SK-N-SH (cell line): ENCODE data around the gene GRK3. TPM values are rescaled to one million over a fixed set of nuclear protein-coding genes. Genes with fewer than 3 reads are reported as not detected.
"Not testable (repeated sequence)": the region's sequence is repeated elsewhere in the genome, so short reads cannot be mapped to it uniquely, and the experiment has no call there.

ENCODE experiments used
- CTCF ChIA-PET: fragments of 300-600, 350-600 bp; formaldehyde crosslinking; extraction: SDS; loops from one replicate; lab custom pipeline; 2021; lab: Yijun Ruan, JAX
- POLR2A ChIA-PET: fragments of 350-600 bp; sonication (Branson Sonifier 250); formaldehyde crosslinking; extraction: SDS; loops from one replicate; lab custom pipeline; 2020; ENCODE audit warnings: antibody characterized with exemption, inconsistent platforms; lab: Yijun Ruan, JAX
- DNase-seq: peaks from one replicate; pipeline ENCODE4 v3.0.0; 2012
- H2AFZ ChIP-seq: fragments of 200-600 bp; sonication (generic); 2 replicates; pipeline ENCODE4 v1.8.1; 2016; ENCODE audit warnings: antibody characterized with exemption, mild to moderate bottlenecking, low read depth
- H3F3A ChIP-seq: fragments of 200-600 bp; sonication (generic); replicated peaks from 2 replicates; pipeline ENCODE3; 2016; ENCODE audit warnings: antibody characterized with exemption, mild to moderate bottlenecking; ENCODE audit not compliant: insufficient read depth
- H3K27ac ChIP-seq, 2 experiments: fragments of 200-500 bp in 1 of 2; fragments of 200-600 bp in 1 of 2; sonication (Bioruptor generic) in 1 of 2; sonication (generic), shearing (Covaris generic) in 1 of 2; 2 replicates each; pipeline versions ENCODE4 v1.5.1 to v1.6.1; 2014 to 2016; ENCODE audit warnings: low read depth in 2 of 2, inconsistent platforms in 1 of 2, low read length in 1 of 2, mild to moderate bottlenecking in 1 of 2, mixed read lengths in 1 of 2
- H3K27me3 ChIP-seq: fragments of 200-600 bp; sonication (generic), shearing (Covaris generic); 2 replicates; pipeline ENCODE4 v1.6.1; 2016; ENCODE audit warnings: mixed run types; ENCODE audit not compliant: insufficient read depth
- H3K36me3 ChIP-seq, 2 experiments: fragments of 200-500 bp in 1 of 2; fragments of 200-600 bp in 1 of 2; sonication (Bioruptor generic) in 1 of 2; sonication (generic) in 1 of 2; replicated peaks in 1 of 2; 2 replicates each; pipeline versions ENCODE3 to v1.5.1; 2014 to 2016; ENCODE audit warnings: low read length in 1 of 2, mild to moderate bottlenecking in 1 of 2; ENCODE audit not compliant: insufficient read depth in 2 of 2, control insufficient read depth in 1 of 2
- H3K4me1 ChIP-seq, 2 experiments: fragments of 200-500 bp in 1 of 2; fragments of 200-600 bp in 1 of 2; sonication (Bioruptor generic) in 1 of 2; sonication (generic), shearing (Covaris generic) in 1 of 2; 2 replicates each; pipeline versions ENCODE4 v1.5.1 to v1.6.1; 2014 to 2016; ENCODE audit warnings: low read depth in 1 of 2, low read length in 1 of 2, mixed run types in 1 of 2; ENCODE audit not compliant: insufficient read depth in 2 of 2, control insufficient read depth in 1 of 2
- H3K4me2 ChIP-seq: fragments of 200-600 bp; sonication (generic), shearing (Covaris generic); 2 replicates; pipeline ENCODE4 v1.6.1; 2017; ENCODE audit warnings: mixed run types
- H3K4me3 ChIP-seq, 2 experiments: fragments of 200-500 bp in 1 of 2; fragments of 200-600 bp in 1 of 2; sonication (Bioruptor generic) in 1 of 2; sonication (generic), shearing (Covaris generic) in 1 of 2; 2 replicates each; pipeline versions ENCODE4 v1.5.1 to v1.8.1; 2014 to 2016; ENCODE audit warnings: low read depth in 2 of 2, inconsistent platforms in 1 of 2, low read length in 1 of 2, mild to moderate bottlenecking in 1 of 2, mixed read lengths in 1 of 2, moderate library complexity in 1 of 2
- H3K79me2 ChIP-seq: fragments of 200-600 bp; sonication (generic); 2 replicates; pipeline ENCODE4 v1.8.1; 2017; ENCODE audit warnings: mild to moderate bottlenecking; ENCODE audit not compliant: insufficient read depth
- H3K9ac ChIP-seq: fragments of 200-600 bp; sonication (generic); 2 replicates; pipeline ENCODE4 v1.6.1; 2017; ENCODE audit warnings: mixed run types
- H3K9me2 ChIP-seq: fragments of 200-600 bp; sonication (generic); 2 replicates; pipeline ENCODE4 v1.6.1; 2017; ENCODE audit warnings: mixed run types
- H3K9me3 ChIP-seq: fragments of 200-600 bp; sonication (generic); 2 replicates; pipeline ENCODE4 v1.6.1; 2017; ENCODE audit warnings: mixed run types, mild to moderate bottlenecking, moderate library complexity
- H4K20me1 ChIP-seq: fragments of 200-600 bp; sonication (generic); 2 replicates; pipeline ENCODE4 v1.6.1; 2017; ENCODE audit warnings: mild to moderate bottlenecking, mixed run types; ENCODE audit not compliant: insufficient read depth
- EP300 ChIP-seq, 2 experiments: IDR thresholded peaks; 2 replicates each; pipeline versions ENCODE4 v1.4.0 to v1.6.1; 2012; ENCODE audit warnings: borderline replicate concordance in 1 of 2, low read depth in 1 of 2, low read length in 1 of 2
- EZH2phosphoT487 ChIP-seq: fragments of 200-600 bp; sonication (generic); IDR thresholded peaks from 2 replicates; pipeline ENCODE4 v1.6.1; 2017; ENCODE audit warnings: low read depth, mixed run types, mild to moderate bottlenecking, antibody characterized with exemption, moderate library complexity, borderline replicate concordance
- FOSL2 ChIP-seq: IDR thresholded peaks from 2 replicates; pipeline ENCODE4 v1.4.0; 2012; ENCODE audit warnings: low read depth, mild to moderate bottlenecking, moderate library complexity, borderline replicate concordance
- FOXM1 ChIP-seq: IDR thresholded peaks from 2 replicates; pipeline ENCODE4 v1.4.0; 2012; ENCODE audit warnings: low read depth, mild to moderate bottlenecking
- JUND ChIP-seq: IDR thresholded peaks from 2 replicates; pipeline ENCODE4 v1.4.0; 2012
- POLR2AphosphoS5 ChIP-seq: IDR thresholded peaks from 2 replicates; pipeline ENCODE4 v1.6.1; 2012; ENCODE audit warnings: low read depth, low read length
- RCOR1 ChIP-seq: fragments of 150-350 bp; IDR thresholded peaks from 2 replicates; pipeline ENCODE4 v1.6.1; 2017; ENCODE audit warnings: antibody characterized with exemption, low read length
- YY1 ChIP-seq: IDR thresholded peaks from 2 replicates; pipeline ENCODE4 v1.4.0; 2012; ENCODE audit warnings: low read depth, mild to moderate bottlenecking
- WGBS: methylation state at CpG from one replicate; pipeline ENCODE4 v1.1.6; 2017; ENCODE audit warnings: low lambda C conversion rate; 5-methylcytosine and 5-hydroxymethylcytosine counted together
- polyA plus RNA-seq, 3 experiments: library from polyadenylated mRNA; depleted of rRNA; stranded (reverse); fragments of >200 nt; gene quantifications; 2 replicates each; pipeline ENCODE4 v1.2.3, GENCODE V29; 2012
- TF ChIP-seq, protein P1 (sequence below): IDR thresholded peaks from 2 replicates; pipeline ENCODE4; 2012
- TF ChIP-seq, protein P2 (sequence below): IDR thresholded peaks from 2 replicates; pipeline ENCODE4 v1.4.0; 2012; ENCODE audit warnings: low read depth

Gene GRK3
- polyA plus RNA-seq, 1 of the 3 experiments (the other 2 are of a cell fraction), result 1.3 TPM

DNA sequence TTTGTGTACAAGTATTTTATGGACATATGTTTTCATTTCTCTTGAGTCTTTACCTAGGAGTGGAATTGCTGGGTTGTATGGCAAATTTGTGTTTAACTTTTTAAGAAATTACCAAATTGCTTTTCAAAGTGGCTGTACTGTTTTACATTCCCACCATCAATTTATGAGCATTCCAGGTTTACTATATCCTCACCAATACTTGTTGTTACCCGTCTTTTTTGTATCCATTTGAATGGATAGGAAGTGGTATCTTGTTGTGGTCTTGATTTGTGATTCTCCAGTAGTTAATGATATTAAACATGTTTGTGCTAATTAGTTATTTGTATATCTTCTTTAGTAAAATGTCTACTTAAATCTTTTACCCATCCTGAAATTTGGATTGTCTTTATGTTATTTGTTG, 46.8 kb downstream of the GRK3 start:
- H3K79me2 ChIP-seq, H3K4me1 ChIP-seq, H3K36me3 ChIP-seq, CTCF ChIA-PET, H4K20me1 ChIP-seq, H3F3A ChIP-seq, H3K9me2 ChIP-seq, H2AFZ ChIP-seq, POLR2A ChIA-PET, H3K9ac ChIP-seq, H3K4me2 ChIP-seq, H3K4me3 ChIP-seq, DNase-seq, H3K9me3 ChIP-seq, H3K27ac ChIP-seq, H3K27me3 ChIP-seq: not testable (repeated sequence)
- WGBS, result 88% methylated on average over 1 of the region's 1 CpG

DNA sequence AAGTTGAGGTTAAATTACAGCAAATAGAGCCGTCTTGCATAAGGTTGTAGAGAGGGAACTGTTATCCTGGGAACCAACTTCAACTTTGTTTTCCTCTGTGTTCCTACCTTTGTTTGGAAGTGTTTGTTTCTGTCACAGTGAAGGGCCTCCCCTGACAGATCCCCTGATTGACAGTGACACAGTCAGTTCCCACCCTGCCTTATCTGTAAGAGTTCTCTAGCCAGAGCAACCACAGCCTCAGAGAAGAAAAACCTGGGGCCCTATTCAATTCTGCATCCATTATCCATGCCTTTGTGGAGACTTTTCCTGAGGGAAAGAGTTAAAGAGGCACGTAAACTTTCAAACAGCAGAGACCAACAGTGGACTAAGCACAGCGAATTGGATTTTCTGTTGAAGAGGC, 48.7 kb downstream of the GRK3 start:
- H3K9ac ChIP-seq, H3K4me2 ChIP-seq, H3K4me1 ChIP-seq, POLR2A ChIA-PET, H4K20me1 ChIP-seq, H3K9me3 ChIP-seq, H3K79me2 ChIP-seq, H3K27me3 ChIP-seq, H3K4me3 ChIP-seq, DNase-seq, H3K27ac ChIP-seq, H3F3A ChIP-seq, H3K36me3 ChIP-seq, CTCF ChIA-PET, H2AFZ ChIP-seq, H3K9me2 ChIP-seq: not testable (repeated sequence)
- 60% methylated on average over 1 of the region's 3 CpGs for WGBS

DNA sequence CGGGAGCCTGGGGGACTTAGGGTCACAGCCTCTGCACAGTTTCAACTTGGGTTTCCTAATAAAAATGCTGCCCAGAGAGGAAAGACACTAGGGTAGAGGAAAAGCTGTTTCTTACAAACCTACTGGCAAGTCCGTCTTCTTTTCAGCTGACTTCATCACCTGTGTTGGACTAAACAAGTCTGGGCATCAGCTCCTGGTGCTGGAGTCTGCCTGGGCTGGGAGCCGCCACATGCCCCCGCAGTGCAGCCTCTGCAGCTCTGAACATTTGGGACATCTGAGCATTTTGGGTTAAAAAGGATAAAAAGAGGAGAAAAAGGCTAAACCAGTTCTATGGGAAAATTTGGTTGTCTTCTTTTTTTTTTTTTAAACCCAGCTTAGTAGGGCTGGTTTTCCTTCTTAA, 49.1 kb downstream of the GRK3 start:
- H3K4me3 ChIP-seq, DNase-seq, POLR2A ChIA-PET, H3K27me3 ChIP-seq, H3K9me3 ChIP-seq, H3K4me1 ChIP-seq, H3K36me3 ChIP-seq, H3K27ac ChIP-seq, H3K9me2 ChIP-seq, H3F3A ChIP-seq, H3K9ac ChIP-seq, H2AFZ ChIP-seq, H3K79me2 ChIP-seq, H3K4me2 ChIP-seq, CTCF ChIA-PET, H4K20me1 ChIP-seq: not testable (repeated sequence)
- 82% methylated on average over 3 of the region's 4 CpGs for WGBS

DNA sequence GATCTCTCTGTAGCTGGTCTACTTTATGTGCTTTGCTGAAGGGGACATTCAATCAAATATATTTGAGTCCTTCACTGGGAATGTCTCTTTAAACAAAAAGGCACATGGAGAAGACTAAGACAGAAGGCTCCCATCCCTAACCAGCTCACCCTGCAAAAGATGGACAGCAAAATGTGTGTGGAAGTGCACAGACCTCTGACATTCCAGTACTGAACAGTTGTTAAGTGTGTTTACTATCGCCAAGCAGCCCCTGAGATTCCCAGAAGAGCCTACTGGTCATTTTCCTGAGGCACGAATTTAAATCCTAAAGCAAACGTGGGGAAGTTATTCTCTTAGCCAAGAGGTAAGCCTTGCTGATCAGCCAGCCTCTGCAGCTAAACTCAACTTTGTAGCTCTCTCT, 50.3 kb downstream of the GRK3 start:
- CTCF ChIA-PET, H3K4me1 ChIP-seq, DNase-seq, H3K79me2 ChIP-seq, H3K4me3 ChIP-seq, H3K27ac ChIP-seq, H3K4me2 ChIP-seq, H3K9me3 ChIP-seq, H2AFZ ChIP-seq, H3K27me3 ChIP-seq, H3F3A ChIP-seq, H3K9ac ChIP-seq, H4K20me1 ChIP-seq, H3K9me2 ChIP-seq, POLR2A ChIA-PET, H3K36me3 ChIP-seq: not testable (repeated sequence)
- WGBS, result 68% methylated on average over 3 of the region's 3 CpGs

DNA sequence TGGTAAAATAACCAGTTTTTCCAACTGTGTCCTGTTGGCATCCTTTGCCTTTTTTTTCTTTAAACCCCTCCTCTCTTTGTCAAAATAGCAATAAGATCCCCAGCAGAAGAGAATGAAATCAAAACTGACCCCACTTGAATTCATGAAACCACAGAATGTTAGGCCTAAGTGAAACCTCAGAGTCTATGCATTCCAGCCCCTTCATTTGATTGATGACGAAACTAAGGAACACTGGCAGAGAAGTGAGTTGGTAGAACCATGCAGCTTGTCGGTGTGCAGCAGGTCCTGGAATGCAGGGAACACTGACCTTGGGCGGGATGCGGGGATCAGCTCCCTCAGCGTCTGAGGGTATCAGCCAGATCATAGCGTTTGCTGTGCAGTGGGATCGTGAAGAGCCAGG, 57.5 kb downstream of the GRK3 start:
- Histone ChIP-seq H3F3A (no peaks in the 10 kb centered on the region), H4K20me1 (no peaks in the 10 kb centered on the region), H3K9me3 (no peaks in the 10 kb centered on the region), H3K9me2 (no peaks in the 10 kb centered on the region), H3K4me2 (no peak overlapping the region), H3K36me3 (no peaks in the 10 kb centered on the region), H2AFZ (no peak overlapping the region), H3K9ac (no peak overlapping the region), H3K79me2 (no peaks in the 10 kb centered on the region), H3K27ac (no peak overlapping the region), H3K4me1 (peaks cover 0 to 13% of the 10 kb centered on the region in 2 experiments; a peak in 2 of 4 replicates), H3K4me3 (no peak overlapping the region), H3K27me3 (no peaks in the 10 kb centered on the region)
- DNase-seq, result no peak
- ChIA-PET CTCF (interaction anchor here (1.2 to 1.7 kb wide), 2 partner anchors 15 to 24 kb away, joined by 3 to 4 read pairs; no protein-coding TSS in a partner anchor), POLR2A (no interaction called here)
- 73% methylated on average over 7 of the region's 7 CpGs for WGBS
- TF ChIP-seq POLR2AphosphoS5, result no peak
- TF ChIP-seq EZH2phosphoT487, result no peak
- TF ChIP-seq, protein P1, sequence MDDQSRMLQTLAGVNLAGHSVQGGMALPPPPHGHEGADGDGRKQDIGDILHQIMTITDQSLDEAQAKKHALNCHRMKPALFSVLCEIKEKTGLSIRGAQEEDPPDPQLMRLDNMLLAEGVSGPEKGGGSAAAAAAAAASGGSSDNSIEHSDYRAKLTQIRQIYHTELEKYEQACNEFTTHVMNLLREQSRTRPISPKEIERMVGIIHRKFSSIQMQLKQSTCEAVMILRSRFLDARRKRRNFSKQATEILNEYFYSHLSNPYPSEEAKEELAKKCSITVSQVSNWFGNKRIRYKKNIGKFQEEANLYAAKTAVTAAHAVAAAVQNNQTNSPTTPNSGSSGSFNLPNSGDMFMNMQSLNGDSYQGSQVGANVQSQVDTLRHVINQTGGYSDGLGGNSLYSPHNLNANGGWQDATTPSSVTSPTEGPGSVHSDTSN, result peak; percentile 85
- TF ChIP-seq, protein P2, sequence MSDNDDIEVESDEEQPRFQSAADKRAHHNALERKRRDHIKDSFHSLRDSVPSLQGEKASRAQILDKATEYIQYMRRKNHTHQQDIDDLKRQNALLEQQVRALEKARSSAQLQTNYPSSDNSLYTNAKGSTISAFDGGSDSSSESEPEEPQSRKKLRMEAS, result no peak
- 0 out of 4 replicates have a peak, but pooled peaks of 1 of the 2 experiments have one; percentile 38 for TF ChIP-seq EP300 (IDR thresholded peaks at IDR 0.05; ENCODE audit: borderline replicate concordance in 1 of 2, low read depth in 1 of 2, low read length in 1 of 2)
- no peak for TF ChIP-seq RCOR1
- no peak for TF ChIP-seq JUND
- no peak for TF ChIP-seq FOXM1
- TF ChIP-seq FOSL2, result no peak
- no peak for TF ChIP-seq YY1
